H1 (cell line): Measurements from ENCODE around the gene HMGN1.

Source experiments
- CBX5 ChIP-seq: fragments of 300-800, 300-1000 bp; sonication (generic); IDR thresholded peaks from 2 replicates; pipeline ENCODE4 v1.7.1; 2016; ENCODE audit warnings: antibody characterized with exemption, low read length, low read depth
- HDAC2 ChIP-seq, 2 experiments: fragments of 300-600 bp in 1 of 2; sonication (generic) in 1 of 2; IDR thresholded peaks; 2 replicates each; pipeline ENCODE4 v1.6.1; 2011 to 2012; ENCODE audit warnings: low read depth in 2 of 2, low read length in 2 of 2, mild to moderate bottlenecking in 2 of 2, moderate library complexity in 2 of 2, borderline replicate concordance in 1 of 2, inconsistent platforms in 1 of 2
- USF2 ChIP-seq: IDR thresholded peaks from 2 replicates; pipeline ENCODE4 v1.6.1; 2011; ENCODE audit warnings: low read length, improper control_type of control experiment

- no peak for TF ChIP-seq CBX5
- TF ChIP-seq HDAC2 (IDR thresholded peaks at IDR 0.05; ENCODE audit: borderline replicate concordance in 1 of 2, low read depth in 2 of 2, low read length in 2 of 2): no peak
- no peak for TF ChIP-seq USF2
Observed at GRCh38 chr21:39390212-39390765, 41.4 kb upstream of the HMGN1 start.
